Erythroblast (primary cell): ENCODE data around the gene EEF1G.
"Not testable (repeated sequence)": the region's sequence is repeated elsewhere in the genome, so short reads cannot be mapped to it uniquely, and the experiment has no call there.

Experiments used
- DNase-seq, 2 experiments: peaks; one replicate each; lab custom pipeline; 2025; lab: John Stamatoyannopoulos, UW
- GATA1 ChIP-seq: IDR thresholded peaks from 2 replicates; pipeline ENCODE4 v1.6.1; 2011; ENCODE audit warnings: low read depth, mild to moderate bottlenecking, control low read depth, low read length, moderate library complexity
- POLR2A ChIP-seq: IDR thresholded peaks from 2 replicates; pipeline ENCODE4 v1.6.1; 2011; ENCODE audit warnings: mild to moderate bottlenecking, low read length

The EEF1G gene

GRCh38 chr11:62599901-62600300 is 26.2 kb upstream of the EEF1G start:
- peak; percentile 46 to 58 for DNase-seq
- TF ChIP-seq GATA1 (no peak), POLR2A (no peak)

- DNase-seq = peak; percentile 96 to 99
- TF ChIP-seq GATA1 (no peak), POLR2A (peak; percentile 22)
Observed at GRCh38 chr11:62599069-62599696, 25.5 kb upstream of the EEF1G start.

GRCh38 chr11:62595124-62595523 is 21.4 kb upstream of the EEF1G start:
- no peak for DNase-seq
- TF ChIP-seq POLR2A (no peak), GATA1 (no peak)

GRCh38 chr11:62593434-62594044 is 19.8 kb upstream of the EEF1G start:
- no peak for TF ChIP-seq GATA1
- TF ChIP-seq POLR2A = no peak
- DNase-seq = peak; percentile 88 to 90

GRCh38 chr11:62592989-62593421 is 19.3 kb upstream of the EEF1G start:
- DNase-seq = no peak
- no peak for TF ChIP-seq GATA1
- no peak for TF ChIP-seq POLR2A

GRCh38 chr11:62592146-62592815 is 18.6 kb upstream of the EEF1G start:
- TF ChIP-seq POLR2A (no peak), GATA1 (no peak)
- peak; percentile 81 to 89 for DNase-seq

GRCh38 chr11:62591448-62592145 is 17.9 kb upstream of the EEF1G start, which contains the start of gene TUT1:
TSS of gene TUT1 (minus strand) at chr11:62591523. CDS start at chr11:62591485, 38 bp downstream.
- DNase-seq = peak; percentile 99 to 100
- TF ChIP-seq POLR2A (peak; percentile 98), GATA1 (peak; percentile 61)

GRCh38 chr11:62588966-62589637 is 15.4 kb upstream of the EEF1G start:
- DNase-seq = peak; percentile 42 to 43
- TF ChIP-seq POLR2A = no peak
- TF ChIP-seq GATA1 = no peak

- not testable (repeated sequence) for DNase-seq
Observed at GRCh38 chr11:62585356-62585755, 11.7 kb upstream of the EEF1G start.

GRCh38 chr11:62581735-62582134 is 8.0 kb upstream of the EEF1G start:
- DNase-seq = not testable (repeated sequence)

GRCh38 chr11:62580959-62581715 is 7.4 kb upstream of the EEF1G start:
- DNase-seq = no peak
- TF ChIP-seq POLR2A (no peak), GATA1 (no peak)

GRCh38 chr11:62579252-62579651 is 5.6 kb upstream of the EEF1G start:
- TF ChIP-seq GATA1 (no peak), POLR2A (no peak)
- DNase-seq = no peak

GRCh38 chr11:62578541-62578940 is 4.8 kb upstream of the EEF1G start:
- DNase-seq = no peak
- TF ChIP-seq POLR2A (no peak), GATA1 (no peak)
